HG02588 (cell line): ENCODE results near the gene ADCY2.

ENCODE experiments used
- ATAC-seq: cut with Tn5 transposase; IDR thresholded peaks from one replicate; pipeline ENCODE4 v1.9.1; 2021; ENCODE audit warnings: mild to moderate bottlenecking, moderate library complexity; ENCODE audit not compliant: unreplicated experiment

Gene ADCY2

DNA sequence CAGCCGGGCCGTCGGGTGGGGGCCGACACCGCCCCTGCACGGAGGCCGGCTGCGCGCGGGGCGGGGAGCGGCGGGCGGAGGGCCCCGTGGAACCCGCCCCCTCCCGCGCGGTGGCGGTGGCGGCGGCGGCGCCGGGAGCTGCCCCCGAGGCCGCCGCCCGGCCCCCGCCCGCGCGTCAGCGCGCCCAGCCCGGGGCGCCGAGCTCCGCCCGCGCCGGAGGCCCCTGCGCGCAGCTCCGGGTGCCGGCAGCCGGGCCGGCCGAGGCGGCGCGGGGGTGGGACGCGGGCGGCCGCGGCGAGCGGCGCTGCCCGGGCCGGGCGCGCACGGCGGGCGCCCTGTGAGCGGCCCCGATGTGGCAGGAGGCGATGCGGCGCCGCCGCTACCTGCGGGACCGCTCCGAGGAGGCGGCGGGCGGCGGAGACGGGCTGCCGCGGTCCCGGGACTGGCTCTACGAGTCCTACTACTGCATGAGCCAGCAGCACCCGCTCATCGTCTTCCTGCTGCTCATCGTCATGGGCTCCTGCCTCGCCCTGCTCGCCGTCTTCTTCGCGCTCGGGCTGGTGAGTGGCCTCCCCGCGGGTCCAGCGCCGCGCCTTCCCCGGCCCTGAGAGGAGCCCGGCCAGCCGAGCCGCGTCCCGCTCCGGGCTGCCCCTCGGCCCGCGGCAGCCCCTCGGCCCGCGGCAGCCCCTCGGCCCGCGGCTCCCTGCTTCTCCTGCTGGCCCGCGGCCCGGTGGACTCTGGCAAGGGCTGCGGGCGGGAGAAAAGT is at the start of gene ADCY2:
ADCY2 (plus strand) TSS at position 192 of the 766 bp plus-strand sequence; CDS start at position 351, 159 bp downstream.
- no peak for ATAC-seq

DNA sequence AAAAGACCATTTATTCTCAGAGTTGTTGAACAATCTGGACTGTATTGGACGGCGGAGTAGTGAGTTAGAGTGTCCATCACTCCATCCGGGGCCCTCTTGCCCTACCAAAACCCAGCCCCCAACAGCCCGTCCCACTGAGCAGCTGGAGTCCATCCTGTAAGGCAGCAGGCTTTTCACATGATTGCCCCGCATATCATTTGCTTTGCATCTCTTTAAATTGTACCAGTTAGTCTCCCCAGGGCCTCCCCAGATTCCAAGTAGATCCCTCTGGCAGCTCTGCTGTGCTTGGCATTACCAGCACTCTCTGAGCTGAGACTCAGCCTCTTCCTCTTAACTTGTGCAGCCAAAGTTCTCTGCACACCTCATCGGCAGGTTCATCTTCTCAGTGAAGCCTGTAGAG is 48.6 kb upstream of the ADCY2 start:
- ATAC-seq, result no peak

DNA sequence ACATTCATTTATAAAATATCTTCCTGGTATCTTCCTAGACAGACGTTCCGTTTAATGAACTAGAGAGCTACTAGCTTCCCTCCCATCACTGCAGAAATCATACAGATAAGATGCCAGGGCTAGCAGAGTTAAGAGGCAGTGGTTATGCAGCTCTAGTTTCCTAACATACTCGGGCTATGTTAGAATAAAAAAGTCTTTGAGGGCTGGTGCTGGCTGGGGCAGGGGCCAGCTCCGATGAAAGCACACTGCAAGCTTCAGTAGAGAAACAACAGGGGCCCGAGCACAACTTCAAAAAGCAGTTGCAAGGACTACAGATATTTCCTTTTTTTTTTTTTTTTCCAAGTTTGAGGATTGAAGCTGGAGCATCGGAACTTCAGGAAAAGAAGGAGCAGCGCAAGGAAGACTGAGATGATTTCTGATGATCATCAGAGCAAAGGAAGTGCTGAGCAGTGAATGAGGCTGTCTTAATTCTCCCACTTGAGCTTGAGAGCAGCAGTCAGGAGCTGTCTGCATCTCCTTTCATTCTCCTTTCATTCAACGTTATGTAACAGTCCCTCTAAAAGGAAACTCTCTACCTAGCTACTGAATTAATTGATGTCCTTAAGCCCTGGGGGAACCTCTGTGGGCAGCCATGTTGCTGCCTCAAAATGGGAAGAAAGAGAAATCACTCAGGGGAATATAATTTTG is 47.6 kb upstream of the ADCY2 start:
- no peak for ATAC-seq

DNA sequence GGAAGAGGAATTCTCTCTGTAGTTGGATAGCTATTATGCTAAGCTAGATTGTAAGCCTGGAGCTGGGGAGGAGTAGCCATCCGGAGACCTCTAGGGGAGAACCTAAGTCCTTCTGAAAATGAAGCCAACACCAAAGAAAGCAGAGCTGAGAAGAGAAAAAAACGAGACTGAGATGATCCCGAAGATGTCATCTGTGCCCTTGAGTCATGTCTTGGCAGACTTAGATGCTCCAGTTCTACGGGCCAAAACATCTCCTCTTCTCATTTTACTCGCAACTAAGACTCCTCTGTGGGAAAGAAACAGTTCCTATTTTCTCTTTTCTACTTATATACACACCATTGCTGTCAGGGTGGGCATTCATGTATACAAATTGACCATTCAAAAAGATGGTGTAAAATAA is 34.3 kb upstream of the ADCY2 start:
- no peak for ATAC-seq

DNA sequence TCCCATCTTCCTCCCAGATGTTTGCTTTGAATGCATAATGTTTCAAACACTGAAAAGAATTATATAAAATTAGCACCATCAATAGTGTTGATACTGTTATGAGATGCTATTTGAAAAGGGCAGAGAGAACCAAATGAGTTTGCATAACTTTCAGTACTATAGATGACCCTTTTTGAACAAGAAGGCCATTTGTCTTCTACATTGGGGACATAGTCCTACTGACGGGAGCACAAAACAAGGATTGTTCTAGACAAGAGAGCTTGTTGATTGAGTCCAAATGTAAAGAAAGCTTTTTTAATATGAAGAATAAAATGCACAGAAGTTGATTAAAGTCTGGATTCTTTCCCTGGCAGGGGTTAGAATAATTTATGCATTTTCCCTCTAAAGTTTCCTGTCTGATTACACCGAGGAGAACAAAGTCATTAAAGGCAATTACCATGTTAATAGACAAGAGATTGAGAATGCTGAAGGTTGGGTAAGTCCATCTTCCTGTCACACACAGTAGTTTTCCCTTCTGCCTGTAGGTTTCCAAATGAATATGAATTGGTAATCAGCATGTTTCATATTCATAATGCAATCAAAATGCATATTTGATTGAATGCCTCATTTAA is 32.8 kb upstream of the ADCY2 start:
- no peak for ATAC-seq

DNA sequence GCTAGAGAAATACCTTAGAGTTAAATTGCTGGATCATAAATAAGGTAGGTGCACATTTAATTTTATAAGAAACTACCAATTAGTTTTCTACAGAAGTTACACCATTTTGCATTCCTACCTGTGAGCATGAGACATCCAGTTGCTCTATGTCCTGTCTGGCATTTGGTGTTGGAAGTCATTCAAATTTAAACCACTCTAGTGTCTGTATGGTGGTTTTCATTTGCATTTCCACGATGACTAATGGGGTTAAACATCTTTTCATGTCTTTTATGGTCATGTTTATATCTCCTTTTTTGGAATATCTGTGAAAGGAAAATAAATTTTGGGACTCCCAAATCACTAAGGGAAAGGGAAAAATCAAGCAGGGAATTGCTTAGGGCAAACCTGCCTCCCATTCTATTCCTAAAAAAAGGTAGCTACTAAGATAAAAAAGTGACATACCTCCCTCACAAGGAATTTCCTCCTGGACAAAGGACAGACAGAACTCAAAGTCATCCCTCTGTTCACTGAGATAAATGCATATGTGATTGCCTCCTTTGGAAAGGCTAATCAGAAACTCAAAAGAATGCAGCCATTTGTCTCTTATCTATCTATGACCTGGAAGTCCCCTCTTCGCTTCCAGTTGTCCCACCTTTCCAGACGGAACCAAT is 31.6 kb upstream of the ADCY2 start:
- ATAC-seq, result no peak

DNA sequence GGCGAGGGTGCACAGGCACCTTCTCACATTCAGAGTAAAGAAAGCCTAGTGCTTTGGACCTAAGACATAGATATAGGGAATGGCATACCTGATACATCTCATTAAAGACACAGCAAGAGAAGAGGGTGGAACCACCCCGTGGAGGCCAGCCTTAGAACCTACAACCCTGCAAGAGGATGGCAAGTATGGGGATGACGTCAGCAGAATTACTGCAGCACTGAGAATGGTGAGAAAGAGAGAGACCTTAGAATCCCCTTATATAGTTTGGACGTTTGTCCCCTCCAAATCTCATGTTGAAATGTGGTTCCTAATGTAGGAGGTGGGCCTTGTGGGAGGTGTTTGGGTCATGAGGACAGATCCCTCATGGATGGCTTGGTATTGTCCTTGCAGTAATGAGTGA is 28.2 kb upstream of the ADCY2 start:
- no peak for ATAC-seq

DNA sequence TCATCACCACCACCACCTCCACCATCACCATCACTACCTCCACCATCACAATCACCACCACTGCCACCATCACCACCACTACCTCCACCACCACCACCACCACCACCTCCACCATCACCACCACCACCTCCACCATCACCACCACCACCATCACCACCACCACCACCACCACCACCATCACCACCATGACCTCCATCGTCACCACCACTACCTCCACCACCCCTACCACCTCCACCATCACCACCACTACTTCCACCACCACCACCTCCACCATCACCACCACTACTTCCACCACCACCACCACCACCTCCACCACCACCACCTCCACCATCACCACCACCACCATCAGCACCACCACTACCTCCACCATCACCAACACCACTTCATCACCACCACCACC is 23.5 kb upstream of the ADCY2 start:
- ATAC-seq, result no peak

DNA sequence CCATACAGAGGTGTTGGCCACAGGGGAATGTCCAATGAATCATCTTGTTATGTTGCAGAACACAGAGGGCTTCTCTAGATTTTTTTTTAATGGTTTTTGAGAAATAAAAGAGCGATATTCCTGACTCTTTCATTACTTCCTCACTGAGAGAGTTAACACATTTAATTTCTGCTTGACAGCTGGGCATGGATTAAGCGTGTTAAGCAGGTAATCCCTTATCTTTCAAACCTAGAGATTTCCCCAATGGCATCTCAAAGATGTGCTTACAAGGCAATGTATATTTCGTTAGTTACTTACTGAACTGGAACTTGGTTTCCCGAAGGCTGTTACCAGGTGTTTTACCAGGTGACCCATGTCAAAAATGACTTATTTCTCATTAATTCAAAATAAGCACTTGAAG is 21.8 kb upstream of the ADCY2 start:
- ATAC-seq, result no peak

DNA sequence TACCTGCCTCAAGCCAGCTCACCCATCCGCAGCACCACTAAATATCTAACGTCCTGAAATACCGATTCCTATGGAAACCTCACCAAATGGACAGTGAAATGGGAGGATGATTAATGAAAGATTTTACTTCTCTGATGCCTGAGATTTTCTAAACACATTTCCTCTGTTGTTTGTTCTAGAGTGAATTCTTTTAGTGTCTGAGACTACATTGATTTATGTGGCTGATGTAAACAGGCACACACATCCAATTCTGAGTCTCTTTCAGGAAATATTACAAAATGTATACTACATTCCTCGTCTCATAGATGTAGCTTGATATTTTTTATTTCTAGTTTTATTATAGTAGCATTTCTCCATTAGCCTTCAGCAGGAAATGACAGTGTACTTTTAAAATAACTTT is 20.5 kb upstream of the ADCY2 start:
- ATAC-seq, result no peak

DNA sequence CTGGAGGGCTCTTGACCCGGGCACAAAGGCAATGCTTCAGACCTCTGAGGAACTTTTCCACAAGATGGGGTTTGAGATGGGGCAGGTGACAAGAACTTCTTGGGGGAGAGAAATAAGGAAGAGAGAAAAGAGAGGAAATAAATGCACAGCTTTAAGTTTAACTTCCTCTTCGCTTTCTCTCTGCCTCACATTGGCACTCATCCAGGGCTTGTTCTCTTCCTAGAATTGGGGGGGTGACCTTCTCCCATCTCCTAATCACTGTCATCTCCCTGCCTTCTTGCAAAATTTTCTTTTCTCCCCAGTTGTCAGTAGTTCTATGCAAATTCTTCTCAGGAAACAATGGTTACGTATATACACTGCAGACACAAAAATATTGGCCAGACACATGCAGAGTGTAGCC is 19.1 kb upstream of the ADCY2 start:
- no peak for ATAC-seq

DNA sequence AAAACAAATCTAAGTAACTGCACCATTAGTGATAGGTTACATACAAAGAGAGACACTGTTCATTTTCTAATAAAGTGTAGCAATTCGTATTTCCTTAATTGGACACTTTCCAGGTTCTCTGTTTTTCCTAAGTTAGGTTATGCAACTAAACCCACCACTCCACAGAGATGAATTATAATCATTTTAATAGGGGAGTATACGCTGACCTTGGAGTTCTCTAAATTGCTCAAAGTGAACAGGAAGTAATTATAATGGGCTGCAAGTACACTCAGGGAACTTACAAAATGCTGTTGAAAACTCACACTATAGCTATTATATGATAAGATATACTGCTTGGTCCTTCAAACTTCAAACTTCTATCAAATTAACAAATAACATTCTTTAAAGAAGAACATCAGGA is 18.2 kb upstream of the ADCY2 start:
- ATAC-seq, result no peak

DNA sequence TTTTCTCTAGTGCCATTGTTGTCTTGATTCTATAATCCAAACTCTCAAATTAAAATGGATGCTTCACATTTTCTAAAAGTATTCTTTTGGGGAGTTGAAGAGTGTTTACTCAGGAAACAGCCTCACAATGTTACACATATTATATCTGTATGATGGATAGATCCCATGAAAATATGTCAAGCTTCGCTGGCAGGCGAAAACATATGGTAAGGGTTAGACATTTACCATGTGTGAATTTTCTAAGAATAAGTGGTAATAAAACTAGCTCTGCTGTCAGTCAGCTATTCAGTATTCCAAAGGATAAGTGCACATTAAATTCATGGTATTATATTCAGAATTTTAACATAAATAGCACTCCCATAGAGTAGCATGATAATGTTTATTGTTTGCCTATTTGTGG is 13.3 kb upstream of the ADCY2 start:
- ATAC-seq, result no peak

DNA sequence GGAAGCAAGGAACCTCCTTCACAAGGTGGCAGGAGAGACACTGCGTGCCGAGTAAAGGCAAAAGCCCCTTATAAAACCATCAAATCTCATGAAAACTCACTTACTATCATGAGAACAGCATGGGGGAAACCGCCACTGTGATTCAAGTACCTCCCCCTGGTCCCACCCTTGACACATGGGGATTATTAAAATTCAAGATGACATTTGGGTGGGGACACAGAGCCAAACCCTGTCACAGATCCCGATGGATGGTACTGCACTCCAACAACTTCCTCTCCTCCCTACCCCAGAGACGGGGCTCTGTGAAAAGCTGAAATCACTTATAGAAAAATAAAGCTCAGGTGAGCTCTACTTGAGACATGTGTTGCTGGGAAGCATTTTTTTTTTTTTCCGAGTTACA is 10.3 kb upstream of the ADCY2 start:
- no peak for ATAC-seq

DNA sequence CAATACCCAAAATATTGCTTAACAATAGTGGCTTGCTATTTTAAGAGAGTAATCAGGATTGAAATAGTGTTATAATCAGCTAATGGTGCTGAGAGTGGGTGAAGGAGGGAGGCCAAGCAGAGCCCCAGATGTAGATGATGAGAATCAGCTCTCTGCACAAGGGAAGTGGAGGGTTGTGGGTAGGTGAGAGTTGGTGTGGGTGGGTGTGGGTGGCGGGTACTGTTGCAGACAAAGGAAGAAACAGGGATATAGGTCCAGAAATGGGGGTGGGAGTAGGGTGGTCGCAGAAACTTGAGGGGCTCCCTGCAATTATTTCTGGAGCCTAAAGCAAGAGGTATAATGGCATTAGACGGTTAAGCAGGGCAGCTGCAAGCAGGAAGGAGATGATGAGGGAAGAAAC is 7.4 kb upstream of the ADCY2 start:
- ATAC-seq, result no peak

DNA sequence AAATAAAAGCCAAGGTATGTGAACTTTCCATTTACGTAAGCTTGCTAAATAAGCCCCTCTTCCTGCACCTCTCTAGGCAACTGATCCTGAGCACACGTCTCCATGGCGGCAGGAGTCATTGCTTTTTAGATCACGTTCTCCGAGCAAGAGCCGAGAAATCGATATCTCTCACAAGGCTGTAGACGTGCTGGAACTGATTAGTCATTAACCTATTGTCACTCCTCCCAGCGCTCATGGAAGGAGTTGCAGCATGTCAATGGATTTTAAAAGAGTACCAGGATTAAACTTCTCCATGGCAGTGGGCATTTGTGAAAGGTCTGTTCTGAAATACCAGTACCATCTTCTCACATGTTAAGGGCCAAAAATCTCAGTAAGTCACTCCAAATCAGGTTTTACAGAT is 4.7 kb upstream of the ADCY2 start:
- ATAC-seq, result no peak

DNA sequence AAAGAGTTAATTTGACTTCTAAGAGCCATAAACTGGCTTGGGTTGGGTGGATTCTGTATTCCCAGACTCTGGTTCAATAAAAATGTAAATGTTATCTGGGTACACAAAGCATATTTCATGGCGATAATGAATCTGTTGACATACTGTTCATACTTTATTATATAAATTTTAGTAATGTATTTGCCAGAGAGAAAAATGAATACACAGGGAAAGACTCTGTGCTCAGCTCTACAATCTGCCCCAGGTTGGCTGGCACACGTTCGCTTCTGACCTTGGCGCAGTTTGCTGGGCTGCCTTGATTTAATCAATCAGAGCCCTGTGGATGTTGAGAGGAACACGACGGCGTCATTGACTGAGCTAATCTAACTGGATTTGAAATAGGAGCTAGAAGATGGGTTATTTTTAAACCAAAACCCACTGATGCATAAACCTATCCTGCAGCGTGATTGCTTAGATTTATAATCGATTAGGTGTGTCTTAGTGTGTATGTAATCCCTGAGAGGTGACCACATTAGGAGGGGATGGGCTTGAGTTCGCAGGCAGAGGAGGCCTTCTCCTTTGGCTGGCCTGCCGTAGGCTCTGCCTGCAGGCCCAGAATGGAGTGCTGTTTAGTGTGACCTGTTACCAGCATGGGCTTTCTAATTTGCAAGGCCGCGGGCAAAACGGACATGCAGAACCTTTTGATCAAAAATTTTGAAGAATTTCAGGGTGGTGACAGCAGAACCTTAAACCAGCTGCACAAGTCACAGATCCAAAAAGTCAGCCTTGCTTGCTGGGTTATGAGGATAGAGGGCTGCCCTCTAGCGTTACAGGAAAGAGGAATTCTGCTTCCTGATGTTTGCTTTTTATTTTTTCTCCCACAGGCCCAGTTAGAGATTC is 3.9 kb upstream of the ADCY2 start:
- no peak for ATAC-seq

DNA sequence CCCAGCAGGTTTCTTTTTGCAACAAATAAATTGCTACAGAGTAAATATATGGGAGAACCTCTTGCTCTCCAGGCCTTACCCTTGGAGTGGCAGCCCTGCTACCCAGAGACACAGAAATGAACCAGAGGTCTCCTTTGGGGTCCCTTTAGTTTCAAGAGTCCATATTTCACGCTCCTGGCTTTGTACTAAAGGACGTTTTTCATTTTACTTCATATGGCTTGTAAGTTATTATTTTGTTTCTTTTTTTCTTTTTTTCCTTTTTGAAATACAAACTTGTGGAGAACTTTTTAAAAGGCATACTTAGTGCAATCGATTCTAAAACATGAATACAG is 3.3 kb upstream of the ADCY2 start:
- ATAC-seq, result no peak

DNA sequence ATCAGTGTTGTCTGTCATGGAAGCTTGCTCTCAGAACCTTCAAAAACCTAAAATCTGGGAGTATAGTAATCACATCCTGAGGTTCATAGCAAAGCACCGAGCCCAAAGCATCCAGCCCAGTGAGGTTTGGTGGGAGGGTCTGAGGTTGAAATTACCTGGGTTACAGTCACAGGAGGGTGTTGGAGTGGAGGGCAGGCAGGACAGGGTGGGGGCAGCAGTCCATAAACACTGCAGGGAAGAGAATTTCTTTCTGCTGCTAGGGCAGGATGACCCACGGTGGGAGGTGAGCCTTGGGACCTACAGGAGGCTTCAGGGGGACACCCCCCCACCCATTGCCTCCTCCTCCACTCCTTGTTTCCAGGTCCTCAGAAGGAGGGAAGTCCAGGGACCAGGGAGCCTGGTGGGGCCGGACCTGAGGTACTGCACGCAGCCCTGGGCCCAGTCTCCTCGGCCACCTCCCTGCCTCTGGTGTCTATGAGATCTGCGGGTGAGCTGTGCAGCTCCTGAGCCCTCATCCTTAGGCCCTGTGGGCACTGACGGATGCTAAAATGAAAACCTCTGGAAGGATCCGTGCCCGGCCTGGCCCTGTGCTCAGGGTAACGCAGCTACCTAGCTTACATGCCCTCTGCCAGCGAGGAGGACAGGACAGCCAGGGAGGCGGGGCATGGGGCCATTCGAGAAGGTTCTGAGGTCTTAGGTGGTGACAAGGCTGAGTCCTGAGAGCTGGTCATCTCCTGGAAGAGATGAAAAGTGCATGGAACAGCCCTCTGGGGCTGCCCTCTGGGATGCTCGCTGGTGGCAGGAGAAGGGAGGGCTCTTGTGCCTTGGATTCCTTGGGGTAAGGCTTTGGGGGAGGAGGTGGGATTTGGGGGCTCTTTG is 1.8 kb upstream of the ADCY2 start:
- no peak for ATAC-seq

DNA sequence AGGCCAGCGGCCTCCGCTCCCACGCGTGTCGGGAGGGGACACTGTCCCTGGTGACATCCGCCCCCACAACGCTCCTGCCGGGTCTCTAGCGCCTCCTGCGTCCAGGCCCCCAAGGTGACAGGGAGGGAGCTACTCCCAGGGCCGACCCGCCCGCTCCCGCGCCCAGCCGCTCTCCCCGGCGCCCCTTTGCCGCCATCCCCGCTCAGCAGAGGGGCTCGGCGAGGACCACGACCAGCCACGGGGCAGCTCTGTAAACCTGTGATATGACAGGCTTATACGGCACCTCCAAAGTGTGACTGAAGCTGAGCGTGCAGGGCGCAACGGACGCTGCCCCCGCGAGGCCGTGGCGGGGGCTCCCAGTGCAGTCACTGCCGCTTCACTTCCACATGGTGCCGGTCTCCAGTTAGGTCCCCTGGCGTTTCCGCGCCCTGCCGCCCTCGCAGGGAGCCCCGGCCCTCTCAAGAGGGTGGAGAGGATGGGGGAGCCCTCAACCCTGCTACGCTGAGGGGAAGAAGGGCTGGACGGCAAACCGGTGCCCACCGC is 978 bp upstream of the ADCY2 start:
- ATAC-seq, result no peak
